ENCODE results near the gene SLTM.
A peak's percentile ranks its signal among the peaks of the same experiment; 100 is the strongest.
"Not testable (repeated sequence)": the region's sequence is repeated elsewhere in the genome, so short reads cannot be mapped to it uniquely, and the experiment has no call there.

The SLTM gene

GRCh38 chr15:58931987-58932588, 1.4 kb downstream of the SLTM start:
- H3K27me3 ChIP-seq (ENCODE audit: control insufficient read depth in 5 of 5, insufficient read depth in 4 of 5, low read length in 5 of 5): no peaks in the 10 kb centered on the region
- H3K4me1 ChIP-seq (ENCODE audit: control insufficient read depth in 5 of 5, insufficient read depth in 5 of 5, low read length in 5 of 5): peaks cover 0 to 30% (median 23%) of the 10 kb centered on the region in 5 donors
- H3K36me3 ChIP-seq (ENCODE audit: control insufficient read depth in 5 of 5, insufficient read depth in 5 of 5, low read length in 5 of 5): peaks cover 6 to 20% (median 14%) of the 10 kb centered on the region in 5 donors
- H3K9ac ChIP-seq (ENCODE audit: low read length in 5 of 5): peak overlapping the region; percentile 96 to 99 (median 99)
- H3K27ac ChIP-seq (ENCODE audit: low read depth, low read length): peak overlapping the region; percentile 96
- H3K9me3 ChIP-seq (ENCODE audit: control insufficient read depth in 5 of 5, low read length in 5 of 5): no peaks in the 10 kb centered on the region
- H3K4me3 ChIP-seq (ENCODE audit: low read depth in 1 of 5, low read length in 5 of 5): peak overlapping the region; percentile 93 to 99 (median 95)

DNA sequence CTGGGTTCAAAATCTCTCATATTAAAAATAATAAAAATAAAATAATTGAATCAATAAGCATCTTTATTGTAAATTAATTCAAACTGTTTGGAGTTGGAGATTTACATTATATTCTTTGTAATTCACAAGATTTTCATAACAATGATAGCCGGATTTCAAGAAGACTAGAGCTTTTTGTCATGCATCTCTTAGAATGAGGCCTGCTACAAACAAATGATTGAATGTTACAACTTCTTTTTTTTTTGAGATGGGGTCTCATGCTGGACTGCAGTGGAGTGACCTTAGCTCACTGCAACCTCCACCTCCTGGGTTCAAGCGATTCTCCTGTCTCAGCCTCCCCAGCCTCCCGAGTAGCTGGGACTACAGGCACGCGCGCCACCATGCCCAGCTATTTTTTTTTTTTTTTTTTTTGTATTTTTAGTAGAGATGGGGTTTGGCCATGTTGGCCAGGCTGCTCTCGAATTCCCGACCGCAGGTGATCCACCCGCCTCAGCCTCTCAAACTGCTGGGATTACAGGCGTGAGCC, 3.5 kb downstream of the SLTM start:
- H3K27me3 ChIP-seq (ENCODE audit: control insufficient read depth in 5 of 5, insufficient read depth in 4 of 5, low read length in 5 of 5): no peaks in the 10 kb centered on the region
- H3K4me1 ChIP-seq (ENCODE audit: control insufficient read depth in 5 of 5, insufficient read depth in 5 of 5, low read length in 5 of 5): peaks cover 0 to 40% (median 31%) of the 10 kb centered on the region in 5 donors
- no peak overlapping the region for H3K4me3 ChIP-seq (ENCODE audit: low read depth in 1 of 5, low read length in 5 of 5)
- no peak overlapping the region for H3K9ac ChIP-seq (ENCODE audit: low read length in 5 of 5)
- peaks cover 13 to 28% (median 18%) of the 10 kb centered on the region in 5 donors for H3K36me3 ChIP-seq (ENCODE audit: control insufficient read depth in 5 of 5, insufficient read depth in 5 of 5, low read length in 5 of 5)
- peak overlapping the region; percentile 46 for H3K27ac ChIP-seq (ENCODE audit: low read depth, low read length)
- no peaks in the 10 kb centered on the region for H3K9me3 ChIP-seq (ENCODE audit: control insufficient read depth in 5 of 5, low read length in 5 of 5)

DNA sequence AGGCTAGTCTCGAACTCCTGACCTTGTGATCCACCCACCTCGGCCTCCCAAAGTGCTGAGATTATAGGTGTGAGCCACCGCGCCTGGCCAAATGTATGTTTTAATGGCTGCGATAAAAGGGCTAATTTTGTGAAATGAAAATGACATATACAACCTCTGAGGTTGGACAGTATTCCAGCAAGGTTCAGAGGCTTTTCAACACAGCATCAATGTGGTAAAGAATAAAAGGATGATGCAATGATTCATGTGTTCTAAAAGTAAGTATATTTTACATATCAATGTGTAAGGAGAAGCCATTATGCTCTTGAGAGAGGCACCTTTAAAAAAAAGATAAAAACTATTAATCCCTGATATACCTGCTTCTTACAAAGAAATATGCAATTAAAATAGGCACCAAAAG, 6.7 kb downstream of the SLTM start:
- H3K9ac ChIP-seq (ENCODE audit: low read length in 5 of 5): no peak overlapping the region
- peaks cover 13 to 28% (median 18%) of the 10 kb centered on the region in 5 donors for H3K36me3 ChIP-seq (ENCODE audit: control insufficient read depth in 5 of 5, insufficient read depth in 5 of 5, low read length in 5 of 5)
- H3K4me1 ChIP-seq (ENCODE audit: control insufficient read depth in 5 of 5, insufficient read depth in 5 of 5, low read length in 5 of 5): peaks cover 0 to 47% (median 32%) of the 10 kb centered on the region in 5 donors
- no peaks in the 10 kb centered on the region for H3K9me3 ChIP-seq (ENCODE audit: control insufficient read depth in 5 of 5, low read length in 5 of 5)
- no peaks in the 10 kb centered on the region for H3K27me3 ChIP-seq (ENCODE audit: control insufficient read depth in 5 of 5, insufficient read depth in 4 of 5, low read length in 5 of 5)
- H3K27ac ChIP-seq (ENCODE audit: low read depth, low read length): peak overlapping the region; percentile 71
- H3K4me3 ChIP-seq (ENCODE audit: low read depth in 1 of 5, low read length in 5 of 5): no peak overlapping the region

DNA sequence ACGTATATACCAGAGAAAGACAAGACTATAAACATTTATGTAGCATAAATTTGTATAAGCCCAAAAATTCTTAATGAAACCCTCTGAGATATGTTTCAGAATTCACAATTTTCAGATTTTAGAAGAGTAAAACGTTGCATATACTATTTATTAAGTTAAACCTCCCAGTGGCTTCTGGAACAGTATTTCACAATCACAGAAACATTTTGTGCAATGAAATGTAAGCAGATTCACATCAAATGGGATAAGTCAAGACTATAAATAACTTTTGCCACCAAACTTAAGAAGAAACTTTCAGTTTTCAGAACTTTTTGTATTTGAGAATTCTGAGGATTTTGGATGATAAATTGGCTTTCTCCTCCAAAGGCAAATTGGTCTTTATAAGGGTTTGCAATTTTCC, 9.2 kb downstream of the SLTM start:
- Histone ChIP-seq H3K27me3 (ENCODE audit: control insufficient read depth in 5 of 5, insufficient read depth in 4 of 5, low read length in 5 of 5) (no peaks in the 10 kb centered on the region), H3K36me3 (ENCODE audit: control insufficient read depth in 5 of 5, insufficient read depth in 5 of 5, low read length in 5 of 5) (peaks cover 13 to 31% (median 18%) of the 10 kb centered on the region in 5 donors), H3K9me3 (ENCODE audit: control insufficient read depth in 5 of 5, low read length in 5 of 5) (no peaks in the 10 kb centered on the region), H3K4me1 (ENCODE audit: control insufficient read depth in 5 of 5, insufficient read depth in 5 of 5, low read length in 5 of 5) (peaks cover 0 to 37% (median 21%) of the 10 kb centered on the region in 5 donors), H3K27ac (ENCODE audit: low read depth, low read length) (peak overlapping the region; percentile 71), H3K9ac (ENCODE audit: low read length in 5 of 5) (peak overlapping the region in 1 of 5 donors; percentile 17), H3K4me3 (ENCODE audit: low read depth in 1 of 5, low read length in 5 of 5) (no peak overlapping the region)

DNA sequence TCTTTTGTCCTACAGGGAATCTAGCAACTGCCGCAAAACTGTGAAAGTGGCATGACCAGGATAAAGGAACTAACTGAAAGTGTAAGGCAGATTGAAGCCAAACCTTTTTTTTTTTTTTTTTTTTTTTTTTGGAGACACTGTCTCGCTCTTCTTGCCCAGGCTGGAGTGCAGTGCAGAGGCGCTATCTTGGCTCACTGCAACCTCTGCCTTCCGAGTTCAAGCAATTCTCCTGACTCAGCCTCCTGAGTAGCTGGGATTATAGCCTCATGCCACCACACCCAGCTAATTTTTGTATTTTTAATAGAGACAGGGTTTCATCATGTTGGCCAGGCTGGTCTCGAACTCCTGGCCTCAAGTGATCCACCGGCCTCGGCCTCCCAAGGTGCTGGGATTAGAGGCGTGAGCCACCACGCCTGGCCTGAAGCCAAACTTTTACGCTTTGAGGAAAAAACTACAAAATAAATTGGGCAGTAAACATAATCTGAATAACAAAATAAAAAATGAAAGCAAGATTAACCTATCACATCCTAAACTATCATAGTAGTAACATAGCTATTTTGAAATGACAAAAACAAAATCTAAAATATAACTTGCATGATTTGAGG, 9.7 kb downstream of the SLTM start:
- Histone ChIP-seq H3K4me1 (ENCODE audit: control insufficient read depth in 5 of 5, insufficient read depth in 5 of 5, low read length in 5 of 5) (peaks cover 0 to 37% (median 21%) of the 10 kb centered on the region in 5 donors), H3K27ac (ENCODE audit: low read depth, low read length) (peak overlapping the region; percentile 71), H3K9me3 (ENCODE audit: control insufficient read depth in 5 of 5, low read length in 5 of 5) (no peaks in the 10 kb centered on the region), H3K4me3 (ENCODE audit: low read depth in 1 of 5, low read length in 5 of 5) (no peak overlapping the region), H3K27me3 (ENCODE audit: control insufficient read depth in 5 of 5, insufficient read depth in 4 of 5, low read length in 5 of 5) (no peaks in the 10 kb centered on the region), H3K36me3 (ENCODE audit: control insufficient read depth in 5 of 5, insufficient read depth in 5 of 5, low read length in 5 of 5) (peaks cover 11 to 29% (median 15%) of the 10 kb centered on the region in 5 donors), H3K9ac (ENCODE audit: low read length in 5 of 5) (no peak overlapping the region)

DNA sequence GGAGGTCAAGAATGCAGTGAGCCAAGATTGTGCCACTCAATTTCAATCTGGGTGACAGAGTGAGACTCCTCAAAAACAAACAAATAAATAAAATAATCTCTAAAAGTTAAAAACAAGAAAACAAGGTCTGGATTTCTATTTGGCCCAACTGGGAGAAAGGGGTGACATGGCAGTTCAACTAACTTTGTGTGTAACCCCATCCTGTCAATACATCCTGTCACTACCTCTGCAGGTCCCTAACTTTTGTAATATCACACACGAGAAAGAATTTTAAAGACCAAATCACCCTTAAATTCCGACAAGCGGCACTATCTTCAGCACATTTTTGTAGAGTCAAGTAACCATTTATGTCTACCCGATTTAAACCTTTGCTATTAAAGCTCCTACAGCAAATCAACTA, 10.2 kb downstream of the SLTM start:
- Histone ChIP-seq H3K9ac (ENCODE audit: low read length in 5 of 5) (peak overlapping the region in 1 of 5 donors; percentile 20), H3K36me3 (ENCODE audit: control insufficient read depth in 5 of 5, insufficient read depth in 5 of 5, low read length in 5 of 5) (peaks cover 7 to 24% (median 13%) of the 10 kb centered on the region in 5 donors), H3K9me3 (ENCODE audit: control insufficient read depth in 5 of 5, low read length in 5 of 5) (no peaks in the 10 kb centered on the region), H3K4me1 (ENCODE audit: control insufficient read depth in 5 of 5, insufficient read depth in 5 of 5, low read length in 5 of 5) (peaks cover 0 to 40% (median 21%) of the 10 kb centered on the region in 5 donors), H3K4me3 (ENCODE audit: low read depth in 1 of 5, low read length in 5 of 5) (no peak overlapping the region), H3K27ac (ENCODE audit: low read depth, low read length) (peak overlapping the region; percentile 71), H3K27me3 (ENCODE audit: control insufficient read depth in 5 of 5, insufficient read depth in 4 of 5, low read length in 5 of 5) (no peaks in the 10 kb centered on the region)

- Histone ChIP-seq H3K36me3 (ENCODE audit: control insufficient read depth in 5 of 5, insufficient read depth in 5 of 5, low read length in 5 of 5) (peaks cover 0 to 6% (median 5%) of the 10 kb centered on the region in 5 donors), H3K4me1 (ENCODE audit: control insufficient read depth in 5 of 5, insufficient read depth in 5 of 5, low read length in 5 of 5) (peaks cover 0 to 52% (median 21%) of the 10 kb centered on the region in 5 donors), H3K27me3 (ENCODE audit: control insufficient read depth in 5 of 5, insufficient read depth in 4 of 5, low read length in 5 of 5) (no peaks in the 10 kb centered on the region), H3K4me3 (ENCODE audit: low read depth in 1 of 5, low read length in 5 of 5) (no peak overlapping the region), H3K9ac (ENCODE audit: low read length in 5 of 5) (no peak overlapping the region), H3K9me3 (ENCODE audit: control insufficient read depth in 5 of 5, low read length in 5 of 5) (no peaks in the 10 kb centered on the region), H3K27ac (ENCODE audit: low read depth, low read length) (peak overlapping the region; percentile 35)
These were observed 12.2 kb downstream of the SLTM start for GRCh38 chr15:58921267-58921790.

DNA sequence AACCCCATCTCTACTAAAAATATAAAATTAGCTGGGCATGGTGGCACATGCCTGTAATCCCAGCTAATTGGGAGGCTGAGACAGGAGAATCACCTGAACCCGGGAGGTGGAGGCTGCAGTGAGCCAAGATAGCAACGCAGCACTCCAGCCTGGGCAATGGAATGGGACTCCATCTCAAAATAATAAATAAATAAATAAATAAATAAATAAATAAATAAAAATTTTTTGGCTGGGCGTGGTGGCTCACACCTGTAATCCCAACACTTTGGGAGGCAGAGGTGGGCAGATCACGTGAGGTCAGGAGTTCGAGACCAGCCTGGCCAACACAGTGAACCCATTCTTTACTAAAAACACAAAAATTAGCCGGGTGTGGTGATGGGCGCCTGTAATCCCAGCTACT, 13.0 kb downstream of the SLTM start:
- H3K9ac ChIP-seq (ENCODE audit: low read length in 5 of 5); H3K4me3 ChIP-seq (ENCODE audit: low read depth in 1 of 5, low read length in 5 of 5); H3K36me3 ChIP-seq (ENCODE audit: control insufficient read depth in 5 of 5, insufficient read depth in 5 of 5, low read length in 5 of 5); H3K27me3 ChIP-seq (ENCODE audit: control insufficient read depth in 5 of 5, insufficient read depth in 4 of 5, low read length in 5 of 5); H3K9me3 ChIP-seq (ENCODE audit: control insufficient read depth in 5 of 5, low read length in 5 of 5): not testable (repeated sequence)
- Histone ChIP-seq H3K27ac (ENCODE audit: low read depth, low read length) (peak overlapping the region; percentile 79), H3K4me1 (ENCODE audit: control insufficient read depth in 5 of 5, insufficient read depth in 5 of 5, low read length in 5 of 5) (peaks cover 0 to 50% (median 21%) of the 10 kb centered on the region in 5 donors)

DNA sequence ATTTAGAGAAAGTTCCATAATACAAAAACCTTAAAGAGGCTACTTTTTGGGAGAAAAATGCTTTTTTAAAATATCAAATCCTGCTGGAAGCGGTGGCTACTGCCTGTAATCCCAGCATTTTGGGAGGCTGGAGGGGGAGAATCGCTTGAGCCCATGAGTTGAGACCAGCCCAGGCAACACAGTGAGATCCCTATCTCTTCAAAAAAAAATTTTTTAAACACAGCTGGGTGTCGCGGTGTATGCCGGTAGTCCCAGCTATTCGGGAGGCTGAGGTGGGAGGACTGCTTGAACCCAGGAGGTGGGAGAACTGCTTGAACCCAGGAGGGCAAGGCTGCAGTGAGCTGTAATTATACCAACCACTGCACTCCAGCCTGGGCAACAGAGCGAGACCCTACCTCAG, 14.2 kb downstream of the SLTM start:
- peaks cover 0 to 19% (median 9%) of the 10 kb centered on the region in 5 donors for H3K36me3 ChIP-seq (ENCODE audit: control insufficient read depth in 5 of 5, insufficient read depth in 5 of 5, low read length in 5 of 5)
- peak overlapping the region; percentile 79 for H3K27ac ChIP-seq (ENCODE audit: low read depth, low read length)
- H3K4me1 ChIP-seq (ENCODE audit: control insufficient read depth in 5 of 5, insufficient read depth in 5 of 5, low read length in 5 of 5): peaks cover 0 to 42% (median 13%) of the 10 kb centered on the region in 5 donors
- no peaks in the 10 kb centered on the region for H3K9me3 ChIP-seq (ENCODE audit: control insufficient read depth in 5 of 5, low read length in 5 of 5)
- H3K27me3 ChIP-seq (ENCODE audit: control insufficient read depth in 5 of 5, insufficient read depth in 4 of 5, low read length in 5 of 5): no peaks in the 10 kb centered on the region
- H3K4me3 ChIP-seq (ENCODE audit: low read depth in 1 of 5, low read length in 5 of 5): no peak overlapping the region
- H3K9ac ChIP-seq (ENCODE audit: low read length in 5 of 5): no peak overlapping the region

- no peak overlapping the region for H3K9ac ChIP-seq (ENCODE audit: low read length in 5 of 5)
- H3K36me3 ChIP-seq (ENCODE audit: control insufficient read depth in 5 of 5, insufficient read depth in 5 of 5, low read length in 5 of 5): peaks cover 0 to 28% (median 17%) of the 10 kb centered on the region in 5 donors
- H3K4me3 ChIP-seq (ENCODE audit: low read depth in 1 of 5, low read length in 5 of 5): no peak overlapping the region
- H3K27me3 ChIP-seq (ENCODE audit: control insufficient read depth in 5 of 5, insufficient read depth in 4 of 5, low read length in 5 of 5): no peaks in the 10 kb centered on the region
- peaks cover 0 to 37% (median 7%) of the 10 kb centered on the region in 5 donors for H3K4me1 ChIP-seq (ENCODE audit: control insufficient read depth in 5 of 5, insufficient read depth in 5 of 5, low read length in 5 of 5)
- no peaks in the 10 kb centered on the region for H3K9me3 ChIP-seq (ENCODE audit: control insufficient read depth in 5 of 5, low read length in 5 of 5)
- H3K27ac ChIP-seq (ENCODE audit: low read depth, low read length): peak overlapping the region; percentile 79
These were observed 15.2 kb downstream of the SLTM start for GRCh38 chr15:58918239-58918638.

Data from subcutaneous abdominal adipose tissue (tissue), 5 donors.